GM23248 (cell line): Measurements from ENCODE around the gene BPIFB6. TPM values are rescaled to one million over a fixed set of nuclear protein-coding genes. Genes with fewer than 3 reads are reported as not detected.

ENCODE experiments used
- DNase-seq: peaks from one replicate; pipeline ENCODE4 v3.0.0-alpha.2; 2015
- H2AFZ ChIP-seq: fragments of 200-600 bp; sonication (generic); 2 replicates; pipeline ENCODE4 v1.6.1; 2016; ENCODE audit warnings: antibody characterized with exemption
- H3F3A ChIP-seq: fragments of 200-600 bp; sonication (generic); 2 replicates; pipeline ENCODE4 v1.6.1; 2016; ENCODE audit warnings: mild to moderate bottlenecking, antibody characterized with exemption, mixed run types; ENCODE audit not compliant: insufficient read depth
- H3K27ac ChIP-seq: fragments of 200-600 bp; sonication (generic); 2 replicates; pipeline ENCODE4 v1.5.1; 2016; ENCODE audit warnings: mild to moderate bottlenecking
- H3K27me3 ChIP-seq: fragments of 200-600 bp; sonication (generic); replicated peaks from 2 replicates; pipeline ENCODE4 v1.6.1; 2016; ENCODE audit warnings: mild to moderate bottlenecking; ENCODE audit not compliant: insufficient read depth
- H3K36me3 ChIP-seq: fragments of 200-600 bp; sonication (generic); 2 replicates; pipeline ENCODE4 v1.6.1; 2016; ENCODE audit warnings: low read depth, mild to moderate bottlenecking
- H3K4me1 ChIP-seq: fragments of 200-600 bp; sonication (generic); 2 replicates; pipeline ENCODE4 v1.6.1; 2016; ENCODE audit warnings: mild to moderate bottlenecking; ENCODE audit not compliant: insufficient read depth
- H3K4me2 ChIP-seq: fragments of 200-600 bp; sonication (generic); one replicate; pipeline ENCODE4 v1.6.1; 2016; ENCODE audit warnings: mild to moderate bottlenecking; ENCODE audit not compliant: unreplicated experiment
- H3K4me3 ChIP-seq: fragments of 200-600 bp; sonication (generic); 2 replicates; pipeline ENCODE4 v1.5.1; 2016; ENCODE audit warnings: mild to moderate bottlenecking
- H3K79me2 ChIP-seq: fragments of 200-600 bp; sonication (generic); 2 replicates; pipeline ENCODE4 v1.6.1; 2016; ENCODE audit warnings: mild to moderate bottlenecking; ENCODE audit not compliant: insufficient read depth
- H3K9ac ChIP-seq: fragments of 200-600 bp; sonication (generic); 2 replicates; pipeline ENCODE4 v1.6.1; 2016; ENCODE audit warnings: mild to moderate bottlenecking
- H3K9me2 ChIP-seq: fragments of 200-600 bp; sonication (generic); 2 replicates; pipeline ENCODE4 v1.6.1; 2016; ENCODE audit warnings: mixed run types, mild to moderate bottlenecking, moderate library complexity; ENCODE audit not compliant: insufficient read depth
- H3K9me3 ChIP-seq: fragments of 200-600 bp; sonication (generic); one replicate; pipeline ENCODE4 v1.6.1; 2017; ENCODE audit warnings: low read depth
- H4K20me1 ChIP-seq: fragments of 200-600 bp; sonication (generic); 2 replicates; pipeline ENCODE4 v1.6.0; 2016; ENCODE audit not compliant: insufficient read depth
- EZH2 ChIP-seq: fragments of 200-600 bp; sonication (generic); IDR thresholded peaks from 2 replicates; pipeline ENCODE4 v1.6.1; 2018; ENCODE audit warnings: antibody characterized with exemption, mild to moderate bottlenecking; ENCODE audit not compliant: insufficient read depth, poor library complexity, severe bottlenecking
- EZH2phosphoT487 ChIP-seq: fragments of 200-600 bp; sonication (generic); IDR thresholded peaks from 2 replicates; pipeline ENCODE4 v1.6.1; 2018; ENCODE audit warnings: antibody characterized with exemption, moderate library complexity, mild to moderate bottlenecking, low read depth; ENCODE audit not compliant: insufficient read depth
- WGBS, 2 experiments: methylation state at CpG; one replicate each; pipeline ENCODE4 v1.1.6; 2015 to 2017; ENCODE audit warnings: low lambda C conversion rate in 2 of 2, low coverage in 1 of 2; ENCODE audit errors: missing lambda C conversion rate in 2 of 2; 5-methylcytosine and 5-hydroxymethylcytosine counted together
- in situ Hi-C: fragments of 300-500 bp; cut with MboI; formaldehyde crosslinking; loops from 2 replicates; pipeline ENCODE4 v1.15.0; 2020
- polyA plus RNA-seq: library from polyadenylated mRNA; unstranded; fragments of >200 nt; fragmentation: Nextera tagmentation; extraction: Ambion mirVana; gene quantifications from 2 replicates; pipeline ENCODE4 v1.2.1, GENCODE V29; 2016
- total RNA-seq: library from RNA; depleted of rRNA; stranded (reverse); fragments of >200 nt; shearing (Covaris generic); gene quantifications from 2 replicates; pipeline ENCODE4 v1.2.3, GENCODE V29; 2014

Gene BPIFB6
- total and polyA plus RNA-seq, 2 experiments from 2014 or later = not detected

GRCh38 chr20:33068251-33068939, 36.9 kb downstream of the BPIFB6 start:
- peaks cover 53% of the 10 kb centered on the region for H3K27me3 ChIP-seq
- H3K9me2 ChIP-seq = no peaks in the 10 kb centered on the region
- H3K9ac ChIP-seq = no peak overlapping the region
- H2AFZ ChIP-seq = no peak overlapping the region
- no peak overlapping the region for H3K4me2 ChIP-seq
- no peaks in the 10 kb centered on the region for H3K79me2 ChIP-seq
- H3K9me3 ChIP-seq = no peaks in the 10 kb centered on the region
- H3K4me1 ChIP-seq = no peaks in the 10 kb centered on the region
- H3K27ac ChIP-seq = no peak overlapping the region
- WGBS, 2 experiments = 33 to 39% methylated on average over 12 of the region's 12 CpGs
- H3K4me3 ChIP-seq = no peak overlapping the region
- H3K36me3 ChIP-seq = no peaks in the 10 kb centered on the region
- no peaks in the 10 kb centered on the region for H4K20me1 ChIP-seq
- no peak for DNase-seq
- TF ChIP-seq EZH2 (no peak), EZH2phosphoT487 (no peak)
- H3F3A ChIP-seq = no peaks in the 10 kb centered on the region
- in situ Hi-C loops = no loop called here

- Histone ChIP-seq H3K9me2 (no peaks in the 10 kb centered on the region), H3K79me2 (no peaks in the 10 kb centered on the region), H3K27ac (no peak overlapping the region), H3K9me3 (no peaks in the 10 kb centered on the region), H3K4me2 (no peak overlapping the region), H3K9ac (no peak overlapping the region), H4K20me1 (no peaks in the 10 kb centered on the region), H3F3A (no peaks in the 10 kb centered on the region), H3K4me3 (no peak overlapping the region), H2AFZ (no peak overlapping the region), H3K4me1 (no peaks in the 10 kb centered on the region), H3K27me3 (peaks cover 64% of the 10 kb centered on the region), H3K36me3 (no peaks in the 10 kb centered on the region)
- 30 to 33% methylated on average over 9 of the region's 9 CpGs for WGBS, 2 experiments
- DNase-seq = no peak
- TF ChIP-seq EZH2phosphoT487 (no peak), EZH2 (no peak)
- in situ Hi-C loops = no loop called here
Observed at GRCh38 chr20:33069673-33070072, 38.2 kb downstream of the BPIFB6 start.

- H3K79me2 ChIP-seq = no peaks in the 10 kb centered on the region
- no peak overlapping the region for H3K4me2 ChIP-seq
- H3K36me3 ChIP-seq = no peaks in the 10 kb centered on the region
- no peaks in the 10 kb centered on the region for H4K20me1 ChIP-seq
- no peaks in the 10 kb centered on the region for H3K9me3 ChIP-seq
- H3K9ac ChIP-seq = no peak overlapping the region
- no peaks in the 10 kb centered on the region for H3F3A ChIP-seq
- WGBS, 2 experiments = 55 to 56% methylated on average over 19 of the region's 19 CpGs
- no peak overlapping the region for H3K4me3 ChIP-seq
- H3K27ac ChIP-seq = no peak overlapping the region
- no peaks in the 10 kb centered on the region for H3K4me1 ChIP-seq
- DNase-seq = no peak
- H3K27me3 ChIP-seq = peaks cover 65% of the 10 kb centered on the region
- no peaks in the 10 kb centered on the region for H3K9me2 ChIP-seq
- H2AFZ ChIP-seq = no peak overlapping the region
- TF ChIP-seq EZH2 = no peak
- TF ChIP-seq EZH2phosphoT487 = no peak
- in situ Hi-C loops = no loop called here
Observed at GRCh38 chr20:33070111-33071053, 38.9 kb downstream of the BPIFB6 start.

- no peaks in the 10 kb centered on the region for H3F3A ChIP-seq
- H3K9ac ChIP-seq = no peak overlapping the region
- H4K20me1 ChIP-seq = no peaks in the 10 kb centered on the region
- H3K4me1 ChIP-seq = no peaks in the 10 kb centered on the region
- H3K36me3 ChIP-seq = no peaks in the 10 kb centered on the region
- H3K9me3 ChIP-seq = no peaks in the 10 kb centered on the region
- peaks cover 72% of the 10 kb centered on the region for H3K27me3 ChIP-seq
- H3K4me2 ChIP-seq = no peak overlapping the region
- no peak overlapping the region for H2AFZ ChIP-seq
- no peak overlapping the region for H3K4me3 ChIP-seq
- in situ Hi-C loops = no loop called here
- H3K27ac ChIP-seq = no peak overlapping the region
- TF ChIP-seq EZH2 (no peak), EZH2phosphoT487 (no peak)
- no peaks in the 10 kb centered on the region for H3K79me2 ChIP-seq
- no peaks in the 10 kb centered on the region for H3K9me2 ChIP-seq
- WGBS, 2 experiments = 51 to 60% methylated on average over 4 to 5 of the region's 5 CpGs
- no peak for DNase-seq
Observed at GRCh38 chr20:33071198-33071597, 39.8 kb downstream of the BPIFB6 start.
